ENCODE data around the gene OCA2. TPM values are rescaled to one million over a fixed set of nuclear protein-coding genes. Genes with fewer than 3 reads are reported as not detected.

OCA2 gene
- polyA plus RNA-seq, 1 donor (not counting 4 experiments of a cell fraction or from before 2014, with no cell fraction given): 0.05 TPM

GRCh38 chr15:27706300-27706699 lies 392.8 kb downstream of the OCA2 start:
- H2AFZ ChIP-seq (ENCODE audit: control insufficient read depth, low read length): no peak overlapping the region
- H3K79me2 ChIP-seq (ENCODE audit: control insufficient read depth, insufficient read depth, low read length): no peaks in the 10 kb centered on the region
- H3K36me3 ChIP-seq (ENCODE audit: control insufficient read depth in 2 of 2, extremely low read depth in 1 of 2, insufficient read depth in 2 of 2, low read length in 2 of 2): no peaks in the 10 kb centered on the region
- no peaks in the 10 kb centered on the region for H4K20me1 ChIP-seq (ENCODE audit: control insufficient read depth, extremely low read depth, insufficient read depth, low read length)
- TF ChIP-seq, protein P1, sequence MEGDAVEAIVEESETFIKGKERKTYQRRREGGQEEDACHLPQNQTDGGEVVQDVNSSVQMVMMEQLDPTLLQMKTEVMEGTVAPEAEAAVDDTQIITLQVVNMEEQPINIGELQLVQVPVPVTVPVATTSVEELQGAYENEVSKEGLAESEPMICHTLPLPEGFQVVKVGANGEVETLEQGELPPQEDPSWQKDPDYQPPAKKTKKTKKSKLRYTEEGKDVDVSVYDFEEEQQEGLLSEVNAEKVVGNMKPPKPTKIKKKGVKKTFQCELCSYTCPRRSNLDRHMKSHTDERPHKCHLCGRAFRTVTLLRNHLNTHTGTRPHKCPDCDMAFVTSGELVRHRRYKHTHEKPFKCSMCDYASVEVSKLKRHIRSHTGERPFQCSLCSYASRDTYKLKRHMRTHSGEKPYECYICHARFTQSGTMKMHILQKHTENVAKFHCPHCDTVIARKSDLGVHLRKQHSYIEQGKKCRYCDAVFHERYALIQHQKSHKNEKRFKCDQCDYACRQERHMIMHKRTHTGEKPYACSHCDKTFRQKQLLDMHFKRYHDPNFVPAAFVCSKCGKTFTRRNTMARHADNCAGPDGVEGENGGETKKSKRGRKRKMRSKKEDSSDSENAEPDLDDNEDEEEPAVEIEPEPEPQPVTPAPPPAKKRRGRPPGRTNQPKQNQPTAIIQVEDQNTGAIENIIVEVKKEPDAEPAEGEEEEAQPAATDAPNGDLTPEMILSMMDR (optimal IDR thresholded peaks at IDR 0.05 in 1 of 3, IDR thresholded peaks at IDR 0.05 in 1 of 3, conservative IDR thresholded peaks at IDR 0.05 in 1 of 3; ENCODE audit: extremely low read depth in 1 of 3, insufficient read depth in 2 of 3, low read length in 3 of 3): no peak
- no peak for TF ChIP-seq EZH2 (IDR thresholded peaks at IDR 0.05; ENCODE audit: low read length)
- H3K9me3 ChIP-seq (ENCODE audit: control insufficient read depth, low read depth, low read length): peaks cover 1% of the 10 kb centered on the region
- H3K9me1 ChIP-seq (ENCODE audit: control insufficient read depth, extremely low read depth, insufficient read depth, low read length): no peaks in the 10 kb centered on the region
- H3K4me3 ChIP-seq (ENCODE audit: control insufficient read depth in 2 of 3, extremely low read depth in 1 of 3, insufficient read depth in 2 of 3, low read depth in 1 of 3, low read length in 3 of 3): no peak overlapping the region
- DNase-seq (ENCODE audit: low read depth, low spot score) (no peak), FAIRE-seq (no peak)
- no peak overlapping the region for H3K27ac ChIP-seq (ENCODE audit: control insufficient read depth, insufficient read depth, low read length)
- no peaks in the 10 kb centered on the region for H3K4me1 ChIP-seq (ENCODE audit: control insufficient read depth, extremely low read depth, insufficient read depth, low read length)
- no peaks in the 10 kb centered on the region for H3K27me3 ChIP-seq (ENCODE audit: control insufficient read depth, extremely low read depth, insufficient read depth, low read length)
- H3K4me2 ChIP-seq (ENCODE audit: control insufficient read depth, extremely low read depth, insufficient read depth, low read depth, low read length): no peak overlapping the region
- dilution Hi-C loops (cut with MboI; ENCODE audit: extremely low pct_ligation_motif_present, low sequenced_read_pairs): no loop called here
- no peak overlapping the region for H3K9ac ChIP-seq (ENCODE audit: control insufficient read depth, extremely low read depth, insufficient read depth, low read length)

DNA sequence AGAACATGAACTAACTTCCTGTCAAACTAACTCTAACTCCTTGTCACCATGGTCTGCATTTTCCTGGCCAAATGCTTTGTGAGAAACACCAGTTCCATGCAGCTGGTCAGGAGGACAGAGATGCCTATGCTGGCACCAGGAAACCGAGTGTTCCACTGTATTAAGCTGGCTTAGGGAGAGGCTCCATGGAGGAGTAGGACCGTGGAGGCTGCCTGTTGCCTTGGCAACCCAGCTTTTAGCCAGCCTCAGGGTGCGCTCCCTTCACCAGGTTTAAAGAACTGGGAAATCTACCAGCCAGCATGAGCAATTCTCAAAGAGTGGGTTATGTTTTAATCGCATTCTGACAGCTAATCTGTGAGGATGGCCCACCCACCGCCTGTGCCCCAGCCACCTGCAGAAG lies 394.1 kb downstream of the OCA2 start:
- no peak for TF ChIP-seq EZH2 (IDR thresholded peaks at IDR 0.05; ENCODE audit: low read length)
- TF ChIP-seq, protein P1 (optimal IDR thresholded peaks at IDR 0.05 in 1 of 3, IDR thresholded peaks at IDR 0.05 in 1 of 3, conservative IDR thresholded peaks at IDR 0.05 in 1 of 3; ENCODE audit: extremely low read depth in 1 of 3, insufficient read depth in 2 of 3, low read length in 3 of 3): no peak
- H2AFZ ChIP-seq (ENCODE audit: control insufficient read depth, low read length): no peak overlapping the region
- H3K9ac ChIP-seq (ENCODE audit: control insufficient read depth, extremely low read depth, insufficient read depth, low read length): no peak overlapping the region
- dilution Hi-C loops (cut with MboI; ENCODE audit: extremely low pct_ligation_motif_present, low sequenced_read_pairs): no loop called here
- no peak overlapping the region for H3K27ac ChIP-seq (ENCODE audit: control insufficient read depth, insufficient read depth, low read length)
- H3K4me3 ChIP-seq (ENCODE audit: control insufficient read depth in 2 of 3, extremely low read depth in 1 of 3, insufficient read depth in 2 of 3, low read depth in 1 of 3, low read length in 3 of 3): no peak overlapping the region
- H3K4me1 ChIP-seq (ENCODE audit: control insufficient read depth, extremely low read depth, insufficient read depth, low read length): no peaks in the 10 kb centered on the region
- H3K27me3 ChIP-seq (ENCODE audit: control insufficient read depth, extremely low read depth, insufficient read depth, low read length): no peaks in the 10 kb centered on the region
- H3K4me2 ChIP-seq (ENCODE audit: control insufficient read depth, extremely low read depth, insufficient read depth, low read depth, low read length): no peak overlapping the region
- H3K9me3 ChIP-seq (ENCODE audit: control insufficient read depth, low read depth, low read length): peaks cover 1% of the 10 kb centered on the region
- no peaks in the 10 kb centered on the region for H3K79me2 ChIP-seq (ENCODE audit: control insufficient read depth, insufficient read depth, low read length)
- no peaks in the 10 kb centered on the region for H3K36me3 ChIP-seq (ENCODE audit: control insufficient read depth in 2 of 2, extremely low read depth in 1 of 2, insufficient read depth in 2 of 2, low read length in 2 of 2)
- H3K9me1 ChIP-seq (ENCODE audit: control insufficient read depth, extremely low read depth, insufficient read depth, low read length): no peaks in the 10 kb centered on the region
- FAIRE-seq (no peak), DNase-seq (ENCODE audit: low read depth, low spot score) (no peak)
- no peaks in the 10 kb centered on the region for H4K20me1 ChIP-seq (ENCODE audit: control insufficient read depth, extremely low read depth, insufficient read depth, low read length)

Other genes with a start within 250 kb of the OCA2 start
- gene HERC2, start 222.9 kb upstream of the OCA2 start, polyA plus RNA-seq: 12.4 to 16.2 TPM (median 14.9 TPM) in 3 replicates